Endometrial microvascular endothelial cells (primary cell): ENCODE data around the gene AGAP3. TPM values are rescaled to one million over a fixed set of nuclear protein-coding genes. Genes with fewer than 3 reads are reported as not detected.

Experiments used
- in situ Hi-C: cut with HindIII; loops from 2 replicates; pipeline ENCODE4 v1.10.0; 2017; ENCODE audit warnings: low sequenced_read_pairs, low pct_unique_long_range_greater_than_20kb; ENCODE audit errors: inconsistent ontology term
- total RNA-seq: library from RNA; depleted of rRNA; stranded (reverse); fragments of >200 nt; gene quantifications from one replicate; pipeline ENCODE4 v1.2.3, GENCODE V29; 2015; ENCODE audit errors: inconsistent ontology term

AGAP3 gene
- total RNA-seq, 1 donor from 2014 or later = 52.1 TPM

DNA sequence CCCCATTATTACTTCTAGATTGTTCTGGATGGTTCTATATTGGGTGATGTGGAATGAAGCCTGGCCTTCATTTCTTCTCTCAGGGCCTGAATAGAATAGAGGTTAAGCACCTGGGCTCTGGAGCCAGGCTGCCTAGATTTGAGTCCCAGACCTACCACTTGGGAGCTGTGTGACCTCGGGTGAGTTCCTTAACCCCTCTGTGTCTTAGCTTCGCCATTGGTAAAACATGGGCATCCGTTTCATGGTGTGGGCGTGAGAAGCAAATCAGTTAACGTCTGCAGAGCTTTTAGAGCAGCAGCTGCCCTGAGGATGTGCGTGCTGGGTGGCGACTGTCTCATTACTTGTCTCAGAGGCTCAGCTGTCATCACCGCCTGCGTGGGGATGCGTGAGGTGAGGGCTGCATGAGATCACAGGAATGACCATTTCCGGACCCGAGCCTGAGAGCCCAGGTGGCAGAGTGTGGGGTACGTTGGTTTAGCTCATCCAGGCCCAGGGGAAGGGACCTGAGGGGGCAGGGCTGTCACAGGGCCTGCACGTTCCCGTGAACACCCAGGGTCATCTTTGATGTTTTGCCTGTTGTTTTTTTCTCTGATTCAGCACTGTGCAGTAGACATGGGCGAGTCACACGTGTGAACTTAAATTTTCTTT, 9.7 kb downstream of the AGAP3 start:
- in situ Hi-C loops = no loop called here

DNA sequence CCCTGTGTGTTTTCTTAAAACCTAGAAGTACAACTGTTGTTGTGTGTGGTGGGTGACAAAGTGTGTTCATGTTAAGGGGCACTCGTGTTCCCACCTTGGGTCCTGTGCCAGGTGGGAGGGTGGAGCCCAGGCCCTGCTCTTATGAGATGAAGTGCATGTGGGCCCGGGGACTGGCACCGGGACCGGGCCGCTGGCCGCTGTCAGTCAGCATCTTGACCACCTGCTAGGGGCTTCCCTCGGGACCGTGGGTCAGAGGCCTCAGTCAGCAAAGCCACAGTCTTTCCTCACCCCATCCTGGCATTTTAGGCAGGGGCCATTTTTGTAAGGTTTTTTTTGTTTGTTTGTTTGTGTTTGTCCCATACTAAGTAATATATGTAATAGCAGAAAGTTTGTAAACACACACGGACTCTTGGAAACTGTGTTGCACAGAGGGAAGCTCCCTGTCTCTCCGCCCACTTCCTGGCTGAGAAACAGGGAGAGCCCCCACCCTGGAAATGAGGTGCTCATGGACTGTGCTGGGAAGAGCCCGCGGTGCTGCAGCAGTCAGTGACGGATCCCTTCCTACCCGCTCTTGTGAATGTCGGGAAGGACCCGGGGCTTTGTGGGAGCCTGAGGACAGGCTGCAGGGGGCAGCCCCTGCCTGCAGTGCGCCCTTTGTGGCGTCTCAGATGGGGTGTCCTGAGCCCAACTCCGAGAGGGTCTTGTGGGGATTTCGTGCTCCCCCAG, 13.4 kb downstream of the AGAP3 start:
- in situ Hi-C loops = no loop called here

GRCh38 chr7:151100921-151101320, 14.6 kb downstream of the AGAP3 start:
- in situ Hi-C loops = no loop called here

- in situ Hi-C loops = no loop called here
Observed at GRCh38 chr7:151101621-151102396, 15.5 kb downstream of the AGAP3 start.

DNA sequence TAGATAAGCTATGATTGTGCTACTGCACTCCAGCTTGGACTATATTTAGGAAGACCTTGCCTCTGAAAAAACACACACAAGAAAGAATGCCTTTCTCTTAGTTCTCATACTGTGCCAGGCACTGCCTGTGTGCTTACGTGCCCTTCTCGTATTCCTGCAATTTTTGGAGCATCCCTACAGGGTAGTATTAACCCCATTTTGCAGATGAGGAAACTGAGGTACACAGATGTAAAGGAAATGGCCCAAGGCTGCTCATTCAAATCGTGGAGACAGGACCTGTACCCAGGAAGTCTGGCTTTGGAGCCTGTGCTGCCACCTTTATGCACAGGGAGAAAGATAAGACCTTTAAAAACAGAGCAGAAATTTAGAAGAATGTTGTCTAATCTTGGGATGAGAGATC, 16.7 kb downstream of the AGAP3 start:
- in situ Hi-C loops = no loop called here

DNA sequence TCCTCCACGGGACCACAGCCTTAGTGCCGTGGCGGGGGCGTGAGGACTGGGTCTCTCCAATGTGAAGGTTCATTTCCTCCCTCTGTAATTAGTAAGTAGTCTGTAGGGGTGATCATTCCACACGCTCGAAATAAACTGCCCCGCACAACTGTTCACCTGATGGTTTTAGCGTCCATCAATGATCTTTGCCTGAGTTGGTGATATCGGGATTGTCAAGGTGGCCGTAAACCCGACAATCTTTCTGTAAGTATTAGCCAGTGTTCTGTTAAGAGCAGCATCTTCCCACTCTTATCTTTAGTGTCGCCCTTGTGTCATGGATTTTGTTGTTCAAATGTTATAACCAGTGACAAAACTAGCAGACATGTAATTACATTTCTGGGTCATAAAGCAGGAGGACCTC, 17.7 kb downstream of the AGAP3 start:
- in situ Hi-C loops = no loop called here

- in situ Hi-C loops = no loop called here
Observed at GRCh38 chr7:151104411-151105235, 18.3 kb downstream of the AGAP3 start.

GRCh38 chr7:151107882-151108281, 21.6 kb downstream of the AGAP3 start:
- in situ Hi-C loops = no loop called here

GRCh38 chr7:151109094-151110048, 23.1 kb downstream of the AGAP3 start:
- in situ Hi-C loops = no loop called here

- in situ Hi-C loops = no loop called here
Observed at GRCh38 chr7:151110236-151110940, 24.1 kb downstream of the AGAP3 start.

- in situ Hi-C loops = no loop called here
Observed at GRCh38 chr7:151110941-151111645, 24.8 kb downstream of the AGAP3 start.

DNA sequence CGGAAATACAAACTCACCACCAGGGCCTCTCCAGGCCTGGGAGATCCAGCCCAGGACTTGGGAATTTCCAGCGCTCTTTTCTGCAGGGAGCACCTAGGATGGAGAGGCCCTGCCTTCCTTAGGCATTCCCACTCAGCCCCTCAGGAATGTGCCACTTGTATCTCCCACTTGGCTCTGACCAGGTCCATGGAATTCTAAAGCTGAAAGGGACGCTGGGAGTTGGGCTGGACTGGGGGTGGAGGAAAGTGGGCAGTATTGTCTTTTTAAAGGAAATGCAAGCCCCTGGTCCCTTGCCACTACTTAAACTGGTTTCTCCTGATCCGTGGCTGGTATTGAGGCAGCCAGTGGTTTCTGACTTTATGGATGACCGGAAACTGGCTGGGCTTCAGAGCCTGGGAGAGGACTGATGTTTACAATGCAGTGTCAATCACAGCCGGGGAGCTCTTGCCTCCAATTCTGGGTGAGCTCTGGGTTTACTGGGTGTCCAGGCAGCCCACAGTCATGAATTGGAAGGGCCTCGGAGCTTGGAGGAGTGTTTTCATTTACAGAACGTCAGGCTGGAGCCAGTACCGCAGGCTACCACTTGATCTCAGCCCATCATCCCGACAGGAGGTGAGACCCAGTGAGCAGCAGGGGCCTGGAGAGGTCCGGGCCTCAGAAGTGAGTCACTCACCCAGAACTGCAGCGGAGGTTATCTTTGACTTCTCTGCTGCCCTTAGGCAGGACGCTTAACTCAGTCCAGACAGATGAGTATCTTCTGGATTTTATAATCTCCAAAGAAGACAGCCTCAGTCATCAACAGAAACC, 27.3 kb downstream of the AGAP3 start:
- in situ Hi-C loops = no loop called here

DNA sequence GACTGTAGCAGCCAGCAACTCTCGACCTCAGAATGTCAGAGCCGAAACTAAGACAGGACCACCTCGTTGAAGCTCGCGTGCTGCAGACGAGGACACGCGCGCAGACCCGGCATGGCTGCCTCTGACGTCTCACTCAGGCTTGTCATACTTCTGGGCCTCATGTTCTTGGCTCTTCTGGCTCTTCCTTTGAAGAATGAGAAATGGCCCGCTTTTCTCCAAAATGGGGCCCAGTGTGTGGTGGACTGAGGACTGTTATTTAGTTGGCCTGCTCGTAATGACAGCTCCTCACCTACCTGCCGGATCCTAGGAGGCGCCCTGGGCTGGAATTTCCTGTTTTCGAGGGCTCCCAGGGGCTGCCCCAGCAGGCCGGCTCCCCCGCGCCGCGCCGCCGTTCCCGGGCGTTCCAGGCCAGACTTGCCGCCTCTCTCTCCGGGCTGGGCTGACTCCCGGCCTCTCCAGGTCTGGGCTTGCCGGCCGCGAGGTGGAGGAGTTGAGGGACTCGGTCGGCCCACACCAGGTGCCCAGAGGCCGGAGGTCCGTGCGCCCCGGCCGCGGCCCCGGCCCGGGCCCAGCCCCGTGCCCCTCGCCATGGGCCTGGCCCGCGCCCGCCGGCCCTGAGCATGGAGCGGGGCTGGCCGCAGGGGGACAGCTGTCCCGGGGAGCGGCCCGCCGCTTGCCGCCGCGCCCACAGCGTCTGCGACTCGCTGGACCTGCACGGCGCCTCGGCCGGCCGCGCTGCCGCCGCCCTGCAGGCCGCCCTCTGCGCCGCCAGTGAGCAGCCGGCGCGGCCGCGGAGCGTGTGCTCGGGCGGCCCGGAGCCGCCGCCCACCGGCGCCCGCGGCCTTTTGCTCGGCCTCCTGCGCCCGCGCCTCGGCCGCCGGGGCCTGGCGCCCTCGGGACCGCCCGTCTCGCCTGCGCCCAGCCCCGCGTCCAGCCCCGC, 28.1 kb downstream of the AGAP3 start:
- in situ Hi-C loops = no loop called here

- in situ Hi-C loops = no loop called here
Observed at GRCh38 chr7:151115121-151115835, 29.0 kb downstream of the AGAP3 start.
